Activated effector memory CD4-positive, alpha-beta T cell treated with anti-CD3 and anti-CD28 coated beads, Interleukin-2, amount 50 U/mL, for 16 hours (primary cell): ENCODE data around the gene ARMC3.
"Not testable (repeated sequence)": the region's sequence is repeated elsewhere in the genome, so short reads cannot be mapped to it uniquely, and the experiment has no call there.

Experiments used
- DNase-seq: peaks from one replicate; pipeline ENCODE4 v3.0.0-alpha.2; 2020

Gene ARMC3

GRCh38 chr10:22927661-22928403, at the start of gene ARMC3:
ARMC3 (plus strand) TSS chr10:22928053; CDS start chr10:22931997, 3,944 bp downstream.
- DNase-seq: peak; percentile 85

- no peak for DNase-seq
Measured at GRCh38 chr10:22891797-22892196, 36.1 kb upstream of the ARMC3 start.

- DNase-seq: no peak
Measured at GRCh38 chr10:22893781-22894180, 34.1 kb upstream of the ARMC3 start.

DNA sequence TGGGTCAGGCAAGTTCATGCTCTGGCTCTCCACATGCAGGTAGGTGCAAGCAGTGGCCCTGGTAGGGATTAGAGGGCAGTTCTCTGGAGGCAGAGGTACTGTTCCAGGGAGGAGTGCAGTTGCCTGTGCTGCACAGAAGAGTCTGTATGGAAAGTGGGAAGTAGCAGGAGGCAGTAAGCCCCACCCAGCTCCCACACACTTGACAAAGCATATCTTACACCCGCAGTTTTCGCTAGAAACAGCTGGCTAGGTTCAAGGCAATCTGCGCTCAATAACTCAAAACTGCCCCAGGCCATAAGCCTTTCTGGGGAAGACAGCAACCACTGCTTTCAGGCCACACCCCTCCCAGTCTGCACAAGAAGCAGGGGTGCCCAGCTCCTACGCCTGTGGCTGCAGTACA, 33.1 kb upstream of the ARMC3 start:
- no peak for DNase-seq

- DNase-seq: no peak
Measured at GRCh38 chr10:22895252-22895651, 32.6 kb upstream of the ARMC3 start.

GRCh38 chr10:22897371-22897770, 30.5 kb upstream of the ARMC3 start:
- DNase-seq: no peak

GRCh38 chr10:22899307-22899706, 28.5 kb upstream of the ARMC3 start:
- no peak for DNase-seq

DNA sequence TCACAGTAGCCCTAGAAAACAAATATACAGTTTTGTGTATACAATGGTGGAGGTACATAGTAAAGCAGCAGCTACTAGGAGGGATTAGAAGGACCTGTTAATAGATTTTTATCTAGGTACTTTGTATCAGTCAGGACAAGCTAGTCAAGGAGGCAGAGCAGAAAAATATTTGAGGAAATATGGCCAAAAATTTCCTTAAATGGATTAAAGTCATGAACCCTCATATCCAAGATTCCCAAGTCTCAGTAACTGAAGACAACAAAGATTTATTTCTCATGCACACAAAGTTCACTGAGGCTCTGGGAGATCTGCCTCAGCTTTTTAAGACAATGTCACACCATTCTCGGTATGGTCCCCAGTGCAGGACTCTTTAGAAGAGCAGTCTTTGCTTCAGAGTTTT, 28.1 kb upstream of the ARMC3 start:
- DNase-seq: no peak

GRCh38 chr10:22900841-22901601, 26.8 kb upstream of the ARMC3 start:
- no peak for DNase-seq

GRCh38 chr10:22902147-22902546, 25.7 kb upstream of the ARMC3 start:
- DNase-seq: not testable (repeated sequence)

GRCh38 chr10:22903694-22904093, 24.2 kb upstream of the ARMC3 start:
- DNase-seq: no peak

- DNase-seq: no peak
Measured at GRCh38 chr10:22906767-22907166, 21.1 kb upstream of the ARMC3 start.

GRCh38 chr10:22908837-22909236, 19.0 kb upstream of the ARMC3 start:
- DNase-seq: no peak

DNA sequence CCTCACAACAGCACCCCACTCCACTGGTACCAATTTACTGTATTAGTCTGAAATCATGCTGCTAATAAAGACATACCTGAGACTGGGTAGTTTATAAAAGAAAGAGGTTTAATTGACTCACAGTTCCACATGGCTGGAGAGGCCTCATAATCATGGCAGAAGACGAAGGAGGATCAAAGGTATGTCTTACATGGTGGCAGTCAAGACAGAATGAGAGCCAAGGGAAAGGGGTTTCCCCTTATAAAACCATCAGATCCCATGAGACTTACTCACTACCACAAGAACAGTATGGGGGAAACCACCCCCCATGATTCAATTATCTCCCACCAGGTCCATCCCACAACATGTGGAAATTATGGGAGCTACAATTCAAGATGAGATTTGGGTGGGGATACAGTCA, 18.2 kb upstream of the ARMC3 start:
- not testable (repeated sequence) for DNase-seq

DNA sequence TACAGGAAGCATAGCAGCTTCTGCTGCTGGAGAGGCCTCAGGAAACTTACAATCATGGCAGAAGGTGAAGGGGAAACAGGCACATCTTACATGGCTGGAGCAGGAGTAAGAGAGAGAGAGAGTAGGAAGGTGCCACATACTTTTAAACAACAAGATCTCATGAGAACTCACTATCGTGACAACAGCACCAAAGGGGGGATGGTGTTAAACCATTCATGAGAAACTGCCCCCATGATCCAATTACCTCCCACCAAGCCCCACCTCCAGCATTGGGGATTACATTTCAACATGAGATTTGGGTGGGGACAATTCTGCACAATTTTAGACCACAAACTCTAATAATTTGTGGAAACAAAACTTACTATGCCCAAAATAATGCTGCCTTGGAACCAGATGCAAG, 16.8 kb upstream of the ARMC3 start:
- no peak for DNase-seq

DNA sequence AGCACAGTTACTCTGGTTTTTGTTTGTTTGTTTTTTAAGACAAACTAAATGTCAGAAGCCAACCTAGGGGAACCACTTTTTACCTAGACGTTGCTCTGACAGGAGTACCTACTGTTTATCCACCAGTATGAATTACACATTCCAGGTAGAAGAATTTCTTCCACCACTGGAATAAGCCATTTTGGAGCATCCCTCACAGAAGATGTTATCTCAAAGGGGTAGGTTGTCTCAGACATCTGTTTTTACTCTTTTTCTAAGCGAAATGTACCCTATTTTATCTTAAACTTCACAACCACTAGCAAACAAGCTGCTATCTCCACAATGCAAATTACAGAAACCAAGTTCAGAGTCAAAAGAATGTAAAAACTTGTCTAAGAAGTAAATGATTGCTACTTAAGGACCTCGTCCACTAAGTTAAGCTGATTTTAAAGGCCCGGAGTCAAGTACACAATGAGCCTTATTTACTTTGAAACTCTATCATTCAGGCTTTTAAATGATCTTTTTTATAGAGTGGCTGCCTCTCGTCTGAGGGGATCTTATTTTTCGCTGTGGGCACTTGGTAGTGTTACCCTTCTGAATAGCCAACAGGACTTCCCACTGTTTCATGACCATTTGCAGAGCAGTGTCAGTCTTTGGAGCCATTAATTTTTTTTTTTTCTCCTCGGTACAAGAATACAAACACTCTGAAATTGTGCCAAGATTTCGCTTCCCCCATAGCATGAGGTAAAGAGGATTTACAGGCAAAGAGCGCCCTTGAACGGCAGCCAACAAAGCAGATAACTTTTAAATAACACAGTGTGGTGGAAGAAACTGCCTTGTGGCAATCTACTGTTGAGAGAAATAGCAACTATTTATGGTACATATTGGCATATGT, 15.7 kb upstream of the ARMC3 start:
- DNase-seq: no peak

- no peak for DNase-seq
Measured at GRCh38 chr10:22912763-22913384, 15.0 kb upstream of the ARMC3 start.

DNA sequence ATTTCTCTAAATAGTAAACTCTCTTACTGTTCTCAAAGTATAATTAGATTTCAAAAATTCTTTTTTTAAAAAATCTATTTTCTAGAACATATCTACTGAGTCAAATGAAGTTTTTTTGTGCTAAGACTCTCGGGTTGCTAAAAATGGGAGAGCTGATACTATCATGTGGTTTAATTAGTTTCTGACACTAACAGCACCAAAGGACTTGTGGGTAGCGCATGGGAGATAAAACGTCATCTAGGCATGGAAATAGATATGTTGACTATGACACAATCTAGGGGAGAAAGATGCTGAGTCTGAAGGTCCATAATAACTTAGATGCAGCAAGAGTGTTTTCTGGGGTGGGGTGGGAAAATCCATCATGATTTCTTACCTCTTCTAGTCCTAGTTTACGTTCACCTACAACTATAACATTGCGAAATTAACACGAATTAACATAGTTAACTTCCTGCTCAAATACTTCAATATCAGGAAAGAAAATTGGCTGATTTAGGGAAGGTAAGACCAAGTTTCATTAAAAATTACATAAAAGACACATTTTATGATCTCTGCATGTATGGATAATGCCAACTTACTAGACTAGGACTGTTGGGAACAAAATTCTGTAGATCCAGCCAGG, 14.3 kb upstream of the ARMC3 start:
- no peak for DNase-seq

- DNase-seq: no peak
Measured at GRCh38 chr10:22915314-22915713, 12.5 kb upstream of the ARMC3 start.

GRCh38 chr10:22925088-22925487, 2.8 kb upstream of the ARMC3 start:
- DNase-seq: no peak

GRCh38 chr10:22927166-22927565, 687 bp upstream of the ARMC3 start:
- DNase-seq: no peak

- not testable (repeated sequence) for DNase-seq
Measured at GRCh38 chr10:22929053-22929452, 1.2 kb downstream of the ARMC3 start.
